NOMO-1 treated with DMSO at 0.1 percent for 48 hours (cell line): ENCODE measurements around the gene PRDM5.

Source experiments
- DNase-seq: peaks from one replicate; lab custom pipeline; 2025; ENCODE audit not compliant: unreplicated experiment; lab: John Stamatoyannopoulos, UW

PRDM5 gene

GRCh38 chr4:120824946-120825345, 97.6 kb downstream of the PRDM5 start:
- DNase-seq = no peak

GRCh38 chr4:120821977-120822376, 100.5 kb downstream of the PRDM5 start:
- no peak for DNase-seq

- DNase-seq = peak; percentile 35
Observed at GRCh38 chr4:120821029-120821428, 101.5 kb downstream of the PRDM5 start.

- no peak for DNase-seq
Observed at GRCh38 chr4:120819805-120820437, 102.6 kb downstream of the PRDM5 start.

- DNase-seq = peak; percentile 53
Observed at GRCh38 chr4:120816296-120816965, 106.1 kb downstream of the PRDM5 start.

- no peak for DNase-seq
Observed at GRCh38 chr4:120815361-120815760, 107.2 kb downstream of the PRDM5 start.

GRCh38 chr4:120814886-120815285, 107.6 kb downstream of the PRDM5 start:
- no peak for DNase-seq

GRCh38 chr4:120812216-120812615, 110.3 kb downstream of the PRDM5 start:
- no peak for DNase-seq

- no peak for DNase-seq
Observed at GRCh38 chr4:120809518-120809917, 113.0 kb downstream of the PRDM5 start.

GRCh38 chr4:120808475-120809141, 113.9 kb downstream of the PRDM5 start:
- DNase-seq = no peak

- no peak for DNase-seq
Observed at GRCh38 chr4:120801137-120801758, 121.3 kb downstream of the PRDM5 start.

- no peak for DNase-seq
Observed at GRCh38 chr4:120798570-120798969, 124.0 kb downstream of the PRDM5 start.

- no peak for DNase-seq
Observed at GRCh38 chr4:120796271-120796670, 126.3 kb downstream of the PRDM5 start.

- DNase-seq = no peak
Observed at GRCh38 chr4:120785202-120785601, 137.3 kb downstream of the PRDM5 start.

GRCh38 chr4:120777459-120777858, 145.1 kb downstream of the PRDM5 start:
- no peak for DNase-seq

- no peak for DNase-seq
Observed at GRCh38 chr4:120775431-120775830, 147.1 kb downstream of the PRDM5 start.

- peak; percentile 58 for DNase-seq
Observed at GRCh38 chr4:120773641-120774040, 148.9 kb downstream of the PRDM5 start.

GRCh38 chr4:120771907-120772306, 150.6 kb downstream of the PRDM5 start:
- DNase-seq = no peak

GRCh38 chr4:120770897-120771296, 151.6 kb downstream of the PRDM5 start:
- no peak for DNase-seq

GRCh38 chr4:120769227-120769626, 153.3 kb downstream of the PRDM5 start:
- DNase-seq = no peak

GRCh38 chr4:120765260-120765680, 157.3 kb downstream of the PRDM5 start:
- no peak for DNase-seq

GRCh38 chr4:120763650-120764049, 158.9 kb downstream of the PRDM5 start:
- no peak for DNase-seq
